SHP77 treated with DMSO at 0.1 percent for 48 hours (cell line): ENCODE data around the gene DERA.

ENCODE experiments used
- DNase-seq: peaks from one replicate; lab custom pipeline; 2025; lab: John Stamatoyannopoulos, UW

The DERA gene

GRCh38 chr12:16076970-16077522 is 165.9 kb downstream of the DERA start:
- DNase-seq = no peak

DNA sequence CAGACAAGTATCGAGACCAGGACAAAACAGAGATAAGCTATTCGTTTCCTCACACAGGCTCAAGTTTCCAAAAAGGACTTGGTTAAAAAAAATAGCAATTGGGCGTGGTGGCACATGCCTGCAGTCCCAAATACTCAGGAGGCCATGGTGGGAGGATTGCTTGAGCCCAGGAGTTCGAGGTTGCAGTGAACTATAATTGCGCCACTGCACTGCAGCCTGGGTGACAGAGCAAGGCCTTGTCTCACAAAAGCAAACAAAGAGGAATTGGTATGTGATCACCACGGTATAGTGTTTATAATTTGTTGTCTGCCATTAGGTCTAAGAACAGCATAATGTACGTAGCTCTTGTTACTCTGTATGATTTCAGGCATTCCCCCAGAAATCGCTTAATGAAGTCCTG is 175.3 kb downstream of the DERA start:
- DNase-seq = no peak

GRCh38 chr12:16086942-16087341 is 175.8 kb downstream of the DERA start:
- DNase-seq = no peak
